Activated CD4-positive, alpha-beta T cell treated with anti-CD3 and anti-CD28 coated beads, Interleukin-2, amount 50 U/mL, for 4 hours (primary cell): Measurements from ENCODE around the gene EIF4E.
"Not testable (repeated sequence)": the region's sequence is repeated elsewhere in the genome, so short reads cannot be mapped to it uniquely, and the experiment has no call there.

Source experiments
- DNase-seq, 2 experiments: peaks; one replicate each; pipeline ENCODE4 v3.0.0-alpha.2; 2020

Gene EIF4E

GRCh38 chr4:98872120-98872906 lies 56.6 kb downstream of the EIF4E start:
- DNase-seq: not testable (repeated sequence)

GRCh38 chr4:98867648-98868047 lies 61.3 kb downstream of the EIF4E start:
- DNase-seq: no peak

- no peak for DNase-seq
Measured at GRCh38 chr4:98865059-98865458, 63.9 kb downstream of the EIF4E start.

GRCh38 chr4:98864560-98864959 lies 64.4 kb downstream of the EIF4E start:
- no peak for DNase-seq

- no peak for DNase-seq
Measured at GRCh38 chr4:98862371-98862770, 66.6 kb downstream of the EIF4E start.

- DNase-seq: no peak
Measured at GRCh38 chr4:98861100-98861884, 67.6 kb downstream of the EIF4E start.

GRCh38 chr4:98851806-98852205 lies 77.1 kb downstream of the EIF4E start:
- no peak for DNase-seq

GRCh38 chr4:98850937-98851336 lies 78.0 kb downstream of the EIF4E start:
- no peak for DNase-seq

GRCh38 chr4:98848448-98848847 lies 80.5 kb downstream of the EIF4E start:
- no peak for DNase-seq

GRCh38 chr4:98845960-98846359 lies 83.0 kb downstream of the EIF4E start:
- no peak for DNase-seq

GRCh38 chr4:98842917-98843316 lies 86.0 kb downstream of the EIF4E start:
- DNase-seq: not testable (repeated sequence)

- no peak for DNase-seq
Measured at GRCh38 chr4:98838977-98839618, 89.8 kb downstream of the EIF4E start.

GRCh38 chr4:98838531-98838930 lies 90.4 kb downstream of the EIF4E start:
- DNase-seq: no peak

- no peak for DNase-seq
Measured at GRCh38 chr4:98833384-98833783, 95.5 kb downstream of the EIF4E start.

GRCh38 chr4:98831036-98831435 lies 97.9 kb downstream of the EIF4E start:
- not testable (repeated sequence) for DNase-seq
